NCI-H526 (cell line): ENCODE data around the gene KIZ.

ENCODE experiments used
- DNase-seq, 2 experiments: peaks; one replicate each; lab custom pipeline; 2025; lab: John Stamatoyannopoulos, UW

The KIZ gene, protein sequence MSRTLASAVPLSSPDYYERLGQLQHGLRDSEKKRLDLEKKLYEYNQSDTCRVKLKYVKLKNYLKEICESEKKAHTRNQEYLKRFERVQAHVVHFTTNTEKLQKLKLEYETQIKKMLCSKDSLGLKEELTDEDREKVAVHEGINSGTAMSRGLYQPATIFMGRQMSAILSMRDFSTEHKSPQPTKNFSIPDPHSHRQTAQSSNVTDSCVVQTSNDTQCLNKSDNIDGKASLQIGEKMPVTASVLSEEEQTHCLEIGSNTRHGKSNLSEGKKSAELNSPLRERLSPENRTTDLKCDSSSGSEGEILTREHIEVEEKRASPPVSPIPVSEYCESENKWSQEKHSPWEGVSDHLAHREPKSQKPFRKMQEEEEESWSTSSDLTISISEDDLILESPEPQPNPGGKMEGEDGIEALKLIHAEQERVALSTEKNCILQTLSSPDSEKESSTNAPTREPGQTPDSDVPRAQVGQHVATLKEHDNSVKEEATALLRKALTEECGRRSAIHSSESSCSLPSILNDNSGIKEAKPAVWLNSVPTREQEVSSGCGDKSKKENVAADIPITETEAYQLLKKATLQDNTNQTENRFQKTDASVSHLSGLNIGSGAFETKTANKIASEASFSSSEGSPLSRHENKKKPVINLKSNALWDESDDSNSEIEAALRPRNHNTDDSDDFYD

GRCh38 chr20:21125849-21126580 lies at the start of gene KIZ:
KIZ (plus strand) TSS chr20:21126082; CDS start chr20:21126116, 34 bp downstream.
- DNase-seq: peak; percentile 86 to 99

DNA sequence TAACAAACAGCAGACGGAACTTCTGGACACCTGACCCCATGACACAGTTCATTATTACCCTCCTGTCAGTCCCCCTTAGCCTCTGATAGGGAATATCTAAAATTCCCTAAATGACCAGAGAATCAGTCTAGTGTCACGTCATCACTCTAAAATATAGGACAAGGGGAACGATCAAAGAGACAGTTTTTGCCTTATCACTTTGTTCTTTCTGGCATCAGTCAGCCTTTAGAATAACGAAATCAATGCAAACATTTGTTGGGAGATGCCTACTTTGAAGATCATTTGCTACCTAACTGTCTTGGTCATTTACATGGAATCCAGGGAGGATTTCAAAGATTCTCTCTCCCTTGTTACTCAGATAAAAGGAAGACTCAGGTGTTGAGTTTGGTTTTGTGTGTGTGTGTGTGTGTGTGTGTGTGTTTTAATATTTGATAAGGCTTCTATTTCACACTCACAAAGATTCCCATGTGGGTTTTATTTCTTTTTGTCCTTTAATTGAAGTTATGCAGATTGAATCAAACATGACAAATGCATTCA lies 48.0 kb upstream of the KIZ start:
- DNase-seq: no peak

DNA sequence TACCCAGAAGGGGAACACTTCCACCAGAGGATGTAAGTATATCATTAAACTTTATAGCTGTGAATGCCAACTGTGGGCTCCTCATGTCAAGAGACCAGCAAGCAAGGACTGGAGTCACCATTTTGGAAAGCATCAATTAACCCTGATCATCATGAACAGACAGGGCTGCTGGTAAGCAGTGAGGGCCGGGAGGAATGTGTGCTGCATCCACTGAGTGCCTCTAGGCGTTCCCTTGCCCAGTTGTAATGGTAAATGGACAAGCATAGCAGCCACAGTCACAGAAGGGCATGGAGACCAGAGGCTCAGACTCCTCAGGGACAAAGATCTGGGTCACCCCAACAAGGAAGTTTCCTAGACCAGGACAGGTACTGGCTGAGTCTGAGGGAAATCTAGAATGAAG lies 43.3 kb upstream of the KIZ start:
- no peak for DNase-seq

DNA sequence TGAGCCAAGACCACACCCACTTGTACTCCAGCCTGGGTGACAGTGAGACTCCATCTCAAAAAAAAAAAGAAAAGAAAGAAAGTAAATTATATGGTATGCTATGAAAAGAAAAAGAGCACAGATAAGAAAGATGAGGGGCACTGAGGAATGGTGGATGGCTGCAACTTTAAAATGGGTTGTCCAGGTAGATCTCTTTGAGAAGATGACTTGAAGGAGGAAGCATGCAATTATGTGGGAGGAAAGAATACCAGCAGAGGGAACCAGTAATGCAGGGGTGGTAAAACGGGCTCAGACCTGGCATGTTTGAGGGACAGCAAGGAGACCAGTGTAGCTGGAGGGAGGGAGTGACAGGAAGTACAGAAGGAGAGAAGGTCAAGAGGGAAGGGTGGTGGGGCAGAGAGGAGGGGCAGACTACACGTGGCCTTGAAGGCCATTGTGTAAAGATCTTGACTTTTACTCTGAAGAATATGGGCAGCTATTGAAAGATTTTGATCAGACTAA lies 42.0 kb upstream of the KIZ start:
- no peak for DNase-seq

DNA sequence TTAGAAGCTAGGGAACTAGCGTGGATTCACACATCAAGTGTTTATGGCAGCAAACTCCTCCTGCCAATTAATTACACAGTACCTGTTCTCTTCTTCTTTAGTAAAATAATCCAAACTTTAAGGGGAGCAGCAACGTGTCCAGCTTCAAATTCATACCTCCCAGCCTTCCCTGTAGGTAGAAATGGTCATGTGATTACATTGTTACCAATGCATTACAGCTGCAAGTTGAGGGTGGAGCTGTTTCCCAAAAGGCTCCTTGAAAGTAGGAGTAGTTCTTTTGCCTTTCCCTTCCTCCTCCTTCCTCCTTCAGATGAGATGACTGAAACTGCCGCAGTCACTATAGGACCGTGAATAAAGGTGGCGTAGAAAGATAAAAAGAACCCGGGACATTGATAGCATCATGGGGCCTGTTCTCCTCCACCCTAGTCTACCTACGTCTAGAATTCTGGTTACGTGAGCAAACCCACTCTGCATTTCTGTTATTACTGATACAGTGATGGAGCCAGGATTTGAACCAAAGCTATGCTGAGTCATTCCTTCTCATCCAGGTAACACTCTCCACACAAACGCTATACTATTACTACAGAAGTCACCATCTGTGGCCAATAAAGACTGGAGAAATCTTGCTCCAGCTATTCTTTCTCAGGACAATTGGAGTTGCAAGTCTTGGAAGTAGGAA lies 37.9 kb upstream of the KIZ start:
- DNase-seq: no peak

- peak; percentile 48 to 69 for DNase-seq
Observed at GRCh38 chr20:21089391-21089790, 36.5 kb upstream of the KIZ start.

- DNase-seq: peak in 1 of 2 experiments; percentile 41
Observed at GRCh38 chr20:21090111-21090618, 35.7 kb upstream of the KIZ start.

DNA sequence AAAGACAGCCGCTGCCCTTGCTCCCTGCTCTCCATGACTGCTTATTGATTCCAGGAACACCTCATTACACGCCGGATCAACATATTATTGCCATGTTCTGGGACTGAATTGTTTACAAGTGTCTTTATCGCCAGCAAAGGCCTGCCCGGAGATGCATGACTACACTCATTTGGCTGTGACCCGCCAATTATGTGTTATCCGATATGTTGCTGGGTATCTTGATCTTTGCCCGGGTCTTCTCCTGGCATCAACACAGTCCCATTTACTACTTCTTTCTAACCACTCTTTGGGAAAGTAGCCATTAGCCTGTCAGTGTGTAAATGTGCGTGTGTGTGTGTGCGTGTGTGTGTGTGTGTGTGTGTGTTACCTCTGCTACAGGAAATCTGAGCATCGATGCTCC lies 35.2 kb upstream of the KIZ start:
- DNase-seq: peak; percentile 81 to 82

DNA sequence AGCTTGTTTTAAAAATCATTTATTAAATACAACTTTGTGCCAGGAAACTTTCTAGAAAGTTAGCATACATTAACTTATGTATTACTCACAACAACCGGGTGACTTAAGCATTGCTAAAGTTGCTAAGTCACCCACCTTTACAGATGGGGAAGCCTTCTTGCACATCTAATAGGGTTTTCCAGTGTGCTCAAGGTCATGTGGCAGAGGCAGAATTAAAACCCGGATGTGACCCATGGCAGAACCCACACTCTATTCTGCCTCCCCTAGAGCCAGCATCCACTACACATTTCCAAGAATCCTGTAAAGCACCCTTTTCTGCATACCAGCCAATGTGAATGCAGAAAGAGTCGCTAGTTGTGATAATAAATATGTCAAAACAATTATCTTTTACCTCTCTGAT lies 33.1 kb upstream of the KIZ start:
- no peak for DNase-seq

DNA sequence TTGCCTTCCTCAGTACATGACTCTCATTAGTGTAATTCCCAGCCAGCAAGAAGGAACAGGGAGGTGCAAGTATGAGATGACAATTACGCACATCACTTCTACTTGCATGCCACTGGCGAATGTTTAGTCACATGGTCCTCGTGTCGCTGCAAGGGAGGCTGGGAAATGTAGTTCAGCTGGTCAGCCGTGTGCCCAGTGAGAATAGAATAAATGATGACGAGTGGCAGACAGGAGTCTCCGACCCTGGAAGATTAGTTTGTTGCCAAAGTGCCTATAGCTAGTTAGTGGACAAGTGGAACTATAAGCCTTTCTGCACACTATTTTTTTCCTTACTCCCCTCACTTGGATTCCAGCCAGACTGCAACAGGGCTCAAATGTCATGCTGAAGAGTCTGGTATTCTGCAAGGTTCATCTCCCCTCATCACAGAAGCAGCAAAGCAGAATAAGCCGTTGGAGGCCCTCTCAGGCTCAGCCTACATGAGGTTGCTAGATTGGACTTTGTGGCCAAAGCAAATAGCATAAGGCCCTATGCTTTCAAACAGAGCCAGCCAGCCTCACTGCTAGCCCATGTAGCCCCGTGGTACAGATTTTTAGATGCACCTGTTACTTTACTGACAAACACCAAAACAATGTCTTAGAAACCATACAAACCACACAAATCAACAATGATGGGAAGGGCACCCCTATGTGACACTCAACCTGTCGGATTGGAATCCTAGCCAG lies 29.4 kb upstream of the KIZ start:
- peak in 1 of 2 experiments; percentile 32 for DNase-seq

DNA sequence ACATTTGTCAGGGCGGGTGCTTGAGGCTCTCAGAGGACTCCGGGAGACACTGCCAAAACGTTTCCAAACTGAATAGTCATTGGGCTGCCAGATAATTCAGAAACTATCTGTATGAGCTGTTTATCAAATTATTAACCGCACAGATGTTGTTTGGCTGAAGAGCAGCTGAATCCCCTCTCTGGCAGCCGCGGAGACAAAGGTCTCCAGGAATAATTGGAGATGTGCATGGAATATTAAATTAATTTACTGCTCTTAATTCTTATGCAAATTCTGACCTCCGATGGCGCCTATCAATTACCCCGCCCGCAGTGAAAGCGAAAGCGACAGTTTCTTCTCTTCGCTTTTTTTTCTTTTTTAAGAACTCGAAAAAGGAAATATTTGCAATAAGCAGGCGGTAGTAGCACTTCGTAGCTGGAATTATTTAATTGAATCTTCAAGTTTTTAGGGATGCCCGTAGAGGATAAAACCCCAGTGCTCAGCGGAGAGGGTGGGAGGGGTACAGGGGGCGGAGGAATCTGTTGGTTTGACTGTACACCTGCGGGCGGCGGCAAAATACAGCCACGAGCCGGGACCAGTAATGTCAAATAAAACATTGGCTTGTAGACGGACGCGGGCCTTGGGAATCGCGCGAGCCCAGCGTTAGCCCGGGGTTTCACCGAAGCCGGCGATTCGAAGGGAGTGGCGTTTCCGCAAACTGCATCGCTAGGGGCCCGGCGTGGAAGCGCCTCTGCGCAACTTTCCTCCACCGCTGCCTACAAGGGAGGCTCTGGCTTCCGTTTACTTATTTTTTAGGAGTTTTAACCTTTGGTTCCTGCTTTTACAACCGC lies 25.9 kb upstream of the KIZ start:
- DNase-seq: peak; percentile 79 to 94

GRCh38 chr20:21100578-21101452 lies 25.1 kb upstream of the KIZ start:
- peak in 1 of 2 experiments; percentile 82 for DNase-seq

DNA sequence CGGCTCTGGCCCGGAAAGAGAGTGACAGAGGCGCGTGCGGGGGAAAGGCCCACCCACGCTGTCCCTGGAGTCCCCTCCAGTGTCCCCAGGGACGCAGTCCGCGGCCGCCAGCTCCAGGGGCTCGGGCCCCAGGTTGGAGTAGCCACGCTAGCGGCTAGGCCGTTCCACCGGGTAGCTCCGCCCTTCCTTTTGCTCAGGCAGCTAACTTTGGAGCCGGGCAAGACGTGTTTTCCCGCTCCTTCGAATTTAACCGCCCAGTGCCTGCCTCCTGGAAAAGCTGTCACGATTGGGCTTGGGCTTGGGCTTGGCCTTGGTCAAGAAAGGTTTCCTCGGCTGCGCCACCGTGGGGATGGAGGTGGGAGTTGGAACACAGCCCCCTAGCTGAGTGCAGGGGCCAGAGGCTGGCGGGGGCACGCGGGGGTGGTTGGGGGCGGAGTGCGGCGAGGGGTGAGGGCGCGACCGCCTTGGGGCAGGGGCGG lies 24.4 kb upstream of the KIZ start:
- peak in 1 of 2 experiments; percentile 69 for DNase-seq

DNA sequence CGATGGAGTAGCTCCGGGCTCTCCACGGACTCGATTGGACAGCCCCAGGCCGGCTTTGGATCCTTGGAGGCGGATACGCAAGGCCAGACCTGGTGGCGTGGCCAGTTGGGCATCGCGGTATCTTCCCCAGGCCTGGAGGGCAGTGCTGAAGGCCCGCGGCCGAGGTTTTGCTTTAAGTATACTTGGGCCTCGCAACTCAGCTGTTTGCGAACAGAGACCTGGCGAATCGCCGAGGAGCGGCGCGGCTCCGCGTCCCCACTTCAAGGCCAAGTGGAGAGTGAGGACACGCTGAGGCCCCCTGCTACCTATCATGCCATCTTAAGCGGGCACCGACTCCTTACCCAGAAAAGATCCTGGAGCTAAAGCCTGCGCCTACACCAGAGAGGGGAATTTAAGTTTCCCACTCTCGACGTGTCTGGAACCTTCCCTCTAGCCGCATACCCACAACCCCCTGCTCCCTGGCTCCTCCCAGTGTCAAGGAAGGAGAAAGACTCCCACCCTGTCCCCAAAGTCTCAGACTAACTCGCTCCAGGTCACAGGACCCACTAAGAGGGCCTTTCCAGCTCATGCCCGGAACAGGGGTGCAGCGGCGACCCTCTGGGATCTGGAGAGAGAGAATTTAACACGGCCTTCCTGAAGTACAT lies 23.8 kb upstream of the KIZ start:
- no peak for DNase-seq

- DNase-seq: no peak
Observed at GRCh38 chr20:21102603-21103311, 23.1 kb upstream of the KIZ start.

- DNase-seq: no peak
Observed at GRCh38 chr20:21103582-21104465, 22.1 kb upstream of the KIZ start.

- DNase-seq: no peak
Observed at GRCh38 chr20:21104466-21104761, 21.5 kb upstream of the KIZ start.
